SU-DHL-6 (cell line): Measurements from ENCODE around the gene IMP3.

ENCODE experiments used
- H2AFZ ChIP-seq: fragments of 200-600 bp; sonication (generic); 2 replicates; pipeline ENCODE4 v1.6.1; 2014; ENCODE audit warnings: low read depth, mild to moderate bottlenecking, moderate library complexity, mixed read lengths, antibody characterized with exemption, low read length; ENCODE audit not compliant: severe bottlenecking
- H3F3A ChIP-seq: fragments of 200-600 bp; shearing (Covaris generic); 2 replicates; pipeline ENCODE4 v1.6.0; 2016; ENCODE audit warnings: antibody characterized with exemption, mild to moderate bottlenecking; ENCODE audit not compliant: insufficient read depth
- H3K27ac ChIP-seq: fragments of 200-600 bp; sonication (generic); 2 replicates; pipeline ENCODE4 v1.5.1; 2016; ENCODE audit warnings: low read depth, mild to moderate bottlenecking, low read length, moderate library complexity, mixed read lengths
- H3K27me3 ChIP-seq: fragments of 200-600 bp; sonication (generic), shearing (Covaris generic); 2 replicates; pipeline ENCODE4 v1.6.0; 2014; ENCODE audit warnings: mild to moderate bottlenecking, low read length
- H3K36me3 ChIP-seq: fragments of 200-600 bp; sonication (generic); 2 replicates; pipeline ENCODE4 v1.6.1; 2014; ENCODE audit warnings: mild to moderate bottlenecking, low read length, mixed read lengths
- H3K4me2 ChIP-seq: fragments of 300-600, 200-600 bp; shearing (Covaris generic), sonication (generic); 2 replicates; pipeline ENCODE4 v1.6.0; 2014; ENCODE audit warnings: low read length, low read depth, mild to moderate bottlenecking; ENCODE audit not compliant: poor library complexity, severe bottlenecking
- H3K4me3 ChIP-seq: fragments of 200-600 bp; sonication (generic); 2 replicates; pipeline ENCODE4 v1.5.1; 2014; ENCODE audit warnings: antibody characterized with exemption, low read length, mild to moderate bottlenecking, mixed read lengths; ENCODE audit not compliant: insufficient read depth, poor library complexity, severe bottlenecking
- H3K79me2 ChIP-seq: fragments of 200-600 bp; sonication (generic); 2 replicates; pipeline ENCODE4 v1.6.1; 2014; ENCODE audit warnings: mild to moderate bottlenecking, low read length, moderate library complexity; ENCODE audit not compliant: insufficient read depth
- H3K9ac ChIP-seq: fragments of 200-600 bp; sonication (generic); 2 replicates; pipeline ENCODE4 v1.7.0; 2014; ENCODE audit warnings: mild to moderate bottlenecking, low read length
- H3K9me2 ChIP-seq: fragments of 200-600 bp; sonication (generic); replicated peaks from 2 replicates; pipeline ENCODE4 v1.6.1; 2014; ENCODE audit warnings: low read length; ENCODE audit not compliant: insufficient read depth
- H3K9me3 ChIP-seq: fragments of 200-600 bp; sonication (generic); 2 replicates; pipeline ENCODE4 v1.6.1; 2014; ENCODE audit warnings: low read length, mixed read lengths; ENCODE audit not compliant: insufficient read depth
- H4K20me1 ChIP-seq: fragments of 200-600 bp; sonication (generic); 2 replicates; pipeline ENCODE4 v1.6.1; 2014; ENCODE audit warnings: low read depth, mild to moderate bottlenecking, antibody characterized with exemption, low read length, moderate library complexity, mixed read lengths
- EZH2phosphoT487 ChIP-seq: fragments of 200-600 bp; sonication (generic), shearing (Covaris generic); conservative IDR thresholded peaks from 2 replicates; pipeline ENCODE4 v1.6.1; 2018; ENCODE audit warnings: mild to moderate bottlenecking, antibody characterized with exemption, low read length, moderate library complexity, mixed read lengths
- TF ChIP-seq, protein P1 (sequence below): fragments of 200-600 bp; sonication (generic); IDR thresholded peaks from one replicate; pipeline ENCODE4 v1.5.1; 2017; ENCODE audit warnings: antibody characterized with exemption, mild to moderate bottlenecking, low read length, moderate library complexity; ENCODE audit not compliant: insufficient read depth, poor library complexity, severe bottlenecking

IMP3 gene

GRCh38 chr15:75646112-75646943 is 6.3 kb upstream of the IMP3 start:
- H4K20me1 ChIP-seq, result no peaks in the 10 kb centered on the region
- H3K27ac ChIP-seq, result no peak overlapping the region
- no peaks in the 10 kb centered on the region; the same call in 1 of the 2 replicates for H3K27me3 ChIP-seq
- 0 out of 2 replicates have a peak, but pooled peaks cover 5% of the 10 kb centered on the region for H3F3A ChIP-seq
- TF ChIP-seq, protein P1, sequence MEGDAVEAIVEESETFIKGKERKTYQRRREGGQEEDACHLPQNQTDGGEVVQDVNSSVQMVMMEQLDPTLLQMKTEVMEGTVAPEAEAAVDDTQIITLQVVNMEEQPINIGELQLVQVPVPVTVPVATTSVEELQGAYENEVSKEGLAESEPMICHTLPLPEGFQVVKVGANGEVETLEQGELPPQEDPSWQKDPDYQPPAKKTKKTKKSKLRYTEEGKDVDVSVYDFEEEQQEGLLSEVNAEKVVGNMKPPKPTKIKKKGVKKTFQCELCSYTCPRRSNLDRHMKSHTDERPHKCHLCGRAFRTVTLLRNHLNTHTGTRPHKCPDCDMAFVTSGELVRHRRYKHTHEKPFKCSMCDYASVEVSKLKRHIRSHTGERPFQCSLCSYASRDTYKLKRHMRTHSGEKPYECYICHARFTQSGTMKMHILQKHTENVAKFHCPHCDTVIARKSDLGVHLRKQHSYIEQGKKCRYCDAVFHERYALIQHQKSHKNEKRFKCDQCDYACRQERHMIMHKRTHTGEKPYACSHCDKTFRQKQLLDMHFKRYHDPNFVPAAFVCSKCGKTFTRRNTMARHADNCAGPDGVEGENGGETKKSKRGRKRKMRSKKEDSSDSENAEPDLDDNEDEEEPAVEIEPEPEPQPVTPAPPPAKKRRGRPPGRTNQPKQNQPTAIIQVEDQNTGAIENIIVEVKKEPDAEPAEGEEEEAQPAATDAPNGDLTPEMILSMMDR, result no peak
- TF ChIP-seq EZH2phosphoT487, result no peak
- H3K9me3 ChIP-seq, result no peaks in the 10 kb centered on the region
- no peak overlapping the region for H3K9ac ChIP-seq
- no peaks in the 10 kb centered on the region for H3K79me2 ChIP-seq
- no peak overlapping the region for H3K4me3 ChIP-seq
- H3K9me2 ChIP-seq, result no peaks in the 10 kb centered on the region
- no peak overlapping the region for H2AFZ ChIP-seq
- no peaks in the 10 kb centered on the region for H3K36me3 ChIP-seq
- peak overlapping the region; percentile 74 for H3K4me2 ChIP-seq

DNA sequence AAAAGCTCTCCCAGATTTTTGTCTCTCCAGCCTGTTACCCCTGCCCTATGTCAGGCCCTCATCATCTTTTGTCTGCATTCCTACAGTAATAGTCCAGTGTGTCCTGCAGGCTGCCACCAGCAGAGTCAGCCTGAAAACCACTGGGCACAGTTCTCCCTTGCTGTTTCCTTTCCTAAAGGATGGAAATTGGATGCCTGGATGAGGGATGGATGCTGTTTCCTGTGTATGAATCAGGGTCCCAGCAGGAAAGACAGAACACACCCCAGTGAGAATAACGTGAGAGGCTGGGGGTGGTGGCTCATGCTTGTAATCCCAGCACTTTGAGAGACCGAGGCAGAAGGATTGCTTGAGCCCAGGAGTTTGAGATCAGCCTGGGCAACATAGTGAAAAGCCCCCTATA is 4.4 kb upstream of the IMP3 start:
- Histone ChIP-seq H3K9me3 (no peaks in the 10 kb centered on the region), H3K9me2 (no peaks in the 10 kb centered on the region), H3K27ac (no peak overlapping the region), H3K4me3 (no peak overlapping the region), H3K27me3 (no peaks in the 10 kb centered on the region; the same call in 1 of the 2 replicates), H3K9ac (no peak overlapping the region), H3K36me3 (no peaks in the 10 kb centered on the region), H3F3A (peaks cover 13% of the 10 kb centered on the region), H3K4me2 (no peak overlapping the region), H3K79me2 (peaks cover 5% of the 10 kb centered on the region), H4K20me1 (no peaks in the 10 kb centered on the region), H2AFZ (no peak overlapping the region)
- TF ChIP-seq, protein P1, result no peak
- no peak for TF ChIP-seq EZH2phosphoT487

GRCh38 chr15:75641603-75642002 is 1.6 kb upstream of the IMP3 start:
- Histone ChIP-seq H3K4me3 (no peak overlapping the region), H3K27ac (no peak overlapping the region), H3K27me3 (no peaks in the 10 kb centered on the region; the same call in 1 of the 2 replicates), H3K9ac (no peak overlapping the region), H2AFZ (no peak overlapping the region), H3K36me3 (no peaks in the 10 kb centered on the region), H3F3A (peaks cover 10% of the 10 kb centered on the region), H3K9me3 (no peaks in the 10 kb centered on the region), H3K9me2 (no peaks in the 10 kb centered on the region), H3K79me2 (peaks cover 32% of the 10 kb centered on the region), H3K4me2 (no peak overlapping the region), H4K20me1 (peaks cover 3% of the 10 kb centered on the region; the same call in 1 of the 2 replicates)
- TF ChIP-seq, protein P1, result no peak
- TF ChIP-seq EZH2phosphoT487, result no peak
